ENCODE results near the gene ARHGAP12.

Gene ARHGAP12

DNA sequence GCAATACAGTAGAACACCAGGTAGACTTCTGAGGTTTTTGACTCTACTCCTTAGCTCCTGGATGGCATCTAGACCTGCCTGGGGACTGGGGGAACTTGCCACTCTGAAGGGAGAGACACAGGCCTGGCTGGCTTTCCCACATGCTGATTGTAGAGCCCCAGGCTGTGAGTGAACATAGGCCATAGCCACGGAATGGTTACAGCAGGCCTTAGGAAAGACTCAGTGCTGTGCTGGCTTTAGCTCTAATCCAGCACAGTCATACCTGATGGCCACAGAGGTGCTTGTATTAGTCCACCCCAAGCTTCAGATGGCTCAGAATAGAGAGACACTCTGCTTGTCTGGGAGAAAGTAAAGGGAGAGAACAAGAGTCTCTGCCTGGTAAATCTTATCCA lies 35.0 kb upstream of the ARHGAP12 start:
- no peak overlapping the region for H3K27ac ChIP-seq
- TF ChIP-seq, protein P1, sequence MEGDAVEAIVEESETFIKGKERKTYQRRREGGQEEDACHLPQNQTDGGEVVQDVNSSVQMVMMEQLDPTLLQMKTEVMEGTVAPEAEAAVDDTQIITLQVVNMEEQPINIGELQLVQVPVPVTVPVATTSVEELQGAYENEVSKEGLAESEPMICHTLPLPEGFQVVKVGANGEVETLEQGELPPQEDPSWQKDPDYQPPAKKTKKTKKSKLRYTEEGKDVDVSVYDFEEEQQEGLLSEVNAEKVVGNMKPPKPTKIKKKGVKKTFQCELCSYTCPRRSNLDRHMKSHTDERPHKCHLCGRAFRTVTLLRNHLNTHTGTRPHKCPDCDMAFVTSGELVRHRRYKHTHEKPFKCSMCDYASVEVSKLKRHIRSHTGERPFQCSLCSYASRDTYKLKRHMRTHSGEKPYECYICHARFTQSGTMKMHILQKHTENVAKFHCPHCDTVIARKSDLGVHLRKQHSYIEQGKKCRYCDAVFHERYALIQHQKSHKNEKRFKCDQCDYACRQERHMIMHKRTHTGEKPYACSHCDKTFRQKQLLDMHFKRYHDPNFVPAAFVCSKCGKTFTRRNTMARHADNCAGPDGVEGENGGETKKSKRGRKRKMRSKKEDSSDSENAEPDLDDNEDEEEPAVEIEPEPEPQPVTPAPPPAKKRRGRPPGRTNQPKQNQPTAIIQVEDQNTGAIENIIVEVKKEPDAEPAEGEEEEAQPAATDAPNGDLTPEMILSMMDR (IDR thresholded peaks at IDR 0.05) = no peak
- no peak for TF ChIP-seq ZFX (IDR thresholded peaks at IDR 0.05; ENCODE audit: borderline replicate concordance)

DNA sequence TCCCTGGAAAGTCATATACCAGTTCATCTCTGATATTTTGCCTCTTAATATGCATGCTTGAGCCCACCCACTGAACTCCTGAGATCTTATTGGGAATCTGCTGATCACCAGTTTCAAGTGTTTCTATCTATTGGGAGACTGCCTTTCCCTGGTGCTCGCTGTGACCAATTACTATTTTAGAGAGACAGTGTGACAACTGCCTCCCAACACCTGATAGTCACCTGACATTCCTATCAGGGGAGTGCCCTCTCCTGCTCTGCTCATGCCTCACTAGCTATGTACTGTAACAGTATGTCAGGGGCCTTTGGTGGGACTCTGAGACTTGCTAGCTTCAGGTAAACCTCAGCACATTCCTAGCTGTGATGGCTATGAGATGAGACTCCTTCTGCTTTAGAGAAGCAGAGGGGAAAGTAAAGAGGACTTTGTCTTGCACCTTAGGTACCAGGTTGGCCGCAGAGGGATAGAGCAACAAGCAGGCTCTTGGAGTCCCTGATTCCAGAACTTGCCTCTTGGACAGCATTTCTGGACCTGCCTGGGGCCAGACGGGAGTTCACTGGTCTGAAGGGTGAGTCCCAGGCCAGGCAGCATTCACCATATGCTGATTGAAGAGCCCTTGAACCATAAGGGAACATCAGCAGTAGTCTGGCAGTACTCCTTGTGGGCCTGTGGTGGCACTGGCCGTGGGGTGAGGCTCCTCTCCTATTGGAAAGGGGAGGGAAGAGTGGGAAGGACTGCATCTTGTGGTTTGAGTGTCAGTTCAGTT lies 34.4 kb upstream of the ARHGAP12 start:
- no peak overlapping the region for H3K27ac ChIP-seq

DNA sequence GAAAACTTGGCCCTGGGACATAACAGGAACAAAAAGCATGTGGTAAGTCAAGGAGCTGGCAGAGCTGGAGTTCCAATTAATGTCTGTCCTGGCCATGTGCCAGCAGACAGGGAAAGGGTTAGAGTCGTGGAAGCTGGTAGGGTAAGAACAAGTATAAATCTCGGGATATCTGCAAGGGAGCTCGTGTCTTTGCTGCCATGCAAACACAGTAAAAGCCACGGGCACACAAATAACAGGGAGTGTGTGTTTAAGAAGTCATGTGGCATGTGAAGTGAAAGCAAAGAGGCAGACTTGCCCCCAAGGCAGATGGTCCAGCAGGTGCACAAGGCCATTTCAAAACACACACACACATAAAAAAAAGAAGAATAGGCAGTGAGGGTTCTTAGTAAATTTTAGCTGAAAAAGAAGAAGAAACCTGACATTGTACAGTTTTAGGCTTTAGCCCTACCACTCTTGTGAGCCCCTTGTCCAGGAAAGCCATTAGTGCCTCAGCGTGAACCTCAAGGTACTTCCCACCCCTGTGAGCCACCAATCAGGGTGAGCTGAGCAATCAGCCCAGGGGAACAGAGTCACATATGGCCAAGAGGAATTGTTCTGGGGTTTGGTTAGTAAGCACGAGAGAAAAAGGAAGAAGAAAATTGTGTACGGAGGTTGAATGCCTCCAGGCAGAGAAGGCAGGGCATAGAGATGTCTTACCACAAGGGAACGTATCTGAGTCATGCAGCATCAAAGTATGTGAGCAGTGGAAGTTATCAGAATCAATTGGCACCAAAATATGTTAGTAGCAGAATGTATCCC lies 32.8 kb upstream of the ARHGAP12 start:
- TF ChIP-seq, protein P1 (IDR thresholded peaks at IDR 0.05) = no peak
- no peak for TF ChIP-seq ZFX (IDR thresholded peaks at IDR 0.05; ENCODE audit: borderline replicate concordance)
- no peak overlapping the region for H3K27ac ChIP-seq

More for the DNA sequence above, 34.4 kb upstream of the ARHGAP12 start:
- TF ChIP-seq ZFX (IDR thresholded peaks at IDR 0.05; ENCODE audit: borderline replicate concordance) = no peak
- TF ChIP-seq, protein P1 (IDR thresholded peaks at IDR 0.05) = no peak

DNA sequence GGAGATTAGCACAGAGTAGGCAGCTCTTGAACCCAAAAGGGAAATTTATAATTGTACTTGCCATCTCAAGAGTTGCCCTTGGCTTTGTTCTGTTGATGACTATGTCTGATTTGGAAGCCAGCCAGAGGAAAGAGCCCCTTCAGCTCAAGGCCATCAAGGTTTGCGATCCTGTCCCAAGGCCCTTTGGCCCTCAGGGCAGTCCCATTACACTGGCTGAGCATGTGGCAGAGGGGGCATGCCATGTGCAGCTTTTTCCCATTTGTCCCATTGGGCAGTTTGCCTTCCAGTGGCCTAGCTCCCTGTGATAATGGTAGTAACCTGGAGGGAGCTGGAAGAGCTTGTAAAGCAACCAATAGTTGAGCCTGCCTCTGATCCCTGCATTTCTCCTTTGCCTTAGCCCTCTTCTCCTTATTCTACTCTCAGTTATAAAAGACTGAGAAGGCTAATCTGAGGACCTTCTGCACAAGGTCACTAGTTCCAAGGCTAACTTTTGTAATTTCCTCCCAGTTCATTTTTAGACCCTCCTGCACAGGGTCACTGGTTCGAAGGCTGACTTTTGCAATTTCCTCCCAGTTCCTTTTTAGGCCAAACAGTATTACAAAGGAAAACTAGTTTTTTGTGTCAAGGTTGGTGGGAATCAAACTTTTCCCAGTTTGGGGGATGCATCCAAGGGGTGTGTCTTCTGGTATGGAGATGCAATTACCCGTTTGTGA lies 31.0 kb upstream of the ARHGAP12 start:
- no peak for TF ChIP-seq ZFX (IDR thresholded peaks at IDR 0.05; ENCODE audit: borderline replicate concordance)
- H3K27ac ChIP-seq = no peak overlapping the region

DNA sequence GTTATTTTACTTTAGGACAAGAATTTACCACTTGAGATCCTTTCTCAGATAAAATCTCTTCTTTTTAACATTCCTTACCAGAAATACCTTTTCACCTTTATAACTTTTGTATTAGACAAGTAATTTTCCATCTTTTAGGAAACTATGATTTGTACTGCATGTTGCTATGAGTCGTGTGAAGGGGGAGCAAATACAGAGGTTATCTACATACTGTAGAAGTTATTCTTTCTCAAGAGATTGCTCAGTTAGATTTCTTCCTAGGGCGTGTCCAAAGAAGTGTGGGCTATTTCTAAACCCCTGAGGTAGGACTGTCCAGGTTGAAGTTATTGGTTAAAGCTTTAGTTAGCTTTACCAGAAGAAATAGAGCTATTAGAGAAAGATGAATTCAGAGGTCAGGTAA lies 30.2 kb upstream of the ARHGAP12 start:
- TF ChIP-seq ZFX (IDR thresholded peaks at IDR 0.05; ENCODE audit: borderline replicate concordance) = no peak
- TF ChIP-seq, protein P1 (IDR thresholded peaks at IDR 0.05) = no peak
- no peak overlapping the region for H3K27ac ChIP-seq

DNA sequence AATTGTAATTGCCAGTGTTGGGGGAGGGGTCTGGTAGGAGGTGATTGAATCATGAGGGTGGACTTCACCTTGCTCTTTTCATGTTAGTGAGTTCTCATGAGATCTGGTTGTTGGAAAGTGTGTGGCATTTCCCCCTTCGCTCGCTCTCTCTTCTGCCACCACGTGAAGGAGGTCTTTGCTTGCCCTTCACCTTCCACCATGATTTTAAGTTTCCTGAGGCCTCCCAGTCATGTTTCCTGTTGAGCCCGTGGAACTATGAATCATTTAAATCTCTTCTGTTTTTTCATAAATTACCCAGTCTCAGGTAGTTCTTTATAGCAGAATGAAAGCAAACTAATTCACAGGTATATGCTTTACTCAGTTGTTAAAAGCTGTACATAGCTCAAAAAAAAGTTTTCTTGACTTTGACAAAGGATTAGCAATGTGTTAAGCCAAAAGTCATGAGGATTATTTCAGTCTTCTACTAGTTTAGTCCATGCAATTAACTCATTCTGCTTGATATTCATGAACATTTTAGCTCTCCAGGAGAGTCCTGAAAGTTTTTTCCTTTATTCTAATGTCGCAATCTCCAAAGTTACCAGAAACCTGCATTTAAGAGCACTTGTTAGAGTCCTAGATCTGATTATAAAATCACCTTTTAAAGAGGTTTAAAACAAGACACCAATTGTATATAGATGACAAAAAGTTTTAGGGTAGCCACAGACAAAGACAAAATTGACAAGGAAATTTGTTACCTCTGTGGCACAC lies 27.7 kb upstream of the ARHGAP12 start:
- H3K27ac ChIP-seq = no peak overlapping the region
- TF ChIP-seq ZFX (IDR thresholded peaks at IDR 0.05; ENCODE audit: borderline replicate concordance) = no peak
- TF ChIP-seq, protein P1 (IDR thresholded peaks at IDR 0.05) = no peak
